Measurements from ENCODE around the gene GJC3.

GRCh38 chr7:99975782-99976521 is 46.5 kb upstream of the GJC3 start, which contains the start of gene AZGP1:
- no peak for TF ChIP-seq E2F4 (CRISPR knock-in tag; IDR thresholded peaks at IDR 0.05; ENCODE audit: low read depth)
- no peak for TF ChIP-seq CTCF (IDR thresholded peaks at IDR 0.05 in 2 of 3, conservative IDR thresholded peaks at IDR 0.05 in 1 of 3; ENCODE audit: insufficient read depth in 2 of 3, low read depth in 1 of 3, low read length in 3 of 3)
- TF ChIP-seq ZNF146 (CRISPR knock-in tag; IDR thresholded peaks at IDR 0.05; ENCODE audit: unreplicated experiment), result no peak
- TF ChIP-seq MYC (IDR thresholded peaks at IDR 0.05; ENCODE audit: low read depth, low read length), result no peak
- TF ChIP-seq MYC (CRISPR knock-in tag; IDR thresholded peaks at IDR 0.05; ENCODE audit: borderline replicate concordance, low read depth), result no peak
- no peak for TF ChIP-seq RAD51 (IDR thresholded peaks at IDR 0.05; ENCODE audit: borderline replicate concordance, low read depth)
- no peak for TF ChIP-seq ZNF561 (CRISPR knock-in tag; conservative IDR thresholded peaks at IDR 0.05)
- no peak for TF ChIP-seq ELF4 (CRISPR knock-in tag; IDR thresholded peaks at IDR 0.05)

All from K562 (cell line).